Glutamatergic neuron (in vitro differentiated cells): Measurements from ENCODE around the gene C12orf50. TPM values are rescaled to one million over a fixed set of nuclear protein-coding genes. Genes with fewer than 3 reads are reported as not detected.

Experiments used
- DNase-seq: peaks from one replicate; pipeline ENCODE4 v3.0.0; 2022
- H3K27ac Mint-ChIP-seq: one replicate; pipeline ENCODE4 v1.8.0; 2020; ENCODE audit warnings: mild to moderate bottlenecking, mixed read lengths, inconsistent platforms; ENCODE audit not compliant: unreplicated experiment
- H3K27me3 Mint-ChIP-seq: one replicate; pipeline ENCODE4 v1.8.0; 2020; ENCODE audit warnings: mild to moderate bottlenecking, moderate library complexity, mixed read lengths, inconsistent platforms; ENCODE audit not compliant: unreplicated experiment
- H3K36me3 Mint-ChIP-seq: one replicate; pipeline ENCODE4 v1.8.0; 2020; ENCODE audit warnings: mild to moderate bottlenecking, mixed read lengths, inconsistent platforms; ENCODE audit not compliant: unreplicated experiment
- H3K4me1 Mint-ChIP-seq: one replicate; pipeline ENCODE4 v1.8.0; 2020; ENCODE audit warnings: mild to moderate bottlenecking, low read depth, mixed read lengths, inconsistent platforms; ENCODE audit not compliant: unreplicated experiment
- H3K4me3 Mint-ChIP-seq: one replicate; pipeline ENCODE4 v1.8.0; 2020; ENCODE audit warnings: mild to moderate bottlenecking, mixed read lengths, inconsistent platforms; ENCODE audit not compliant: unreplicated experiment
- H3K9me3 Mint-ChIP-seq: one replicate; pipeline ENCODE4 v1.8.0; 2020; ENCODE audit warnings: mild to moderate bottlenecking, moderate library complexity, mixed read lengths, inconsistent platforms; ENCODE audit not compliant: unreplicated experiment
- CTCF ChIP-seq: fragments of 200-600 bp; sonication (generic); IDR thresholded peaks from one replicate; pipeline ENCODE4 v1.5.0; 2021; ENCODE audit not compliant: partially characterized antibody, unreplicated experiment
- total RNA-seq: library from RNA; stranded (reverse); fragmentation: NEBNext Ultra II Directional; extraction: Animal tissue kit (Norgen Biotek cat#: 25700); gene quantifications from one replicate; pipeline ENCODE4 v1.2.1, GENCODE V29; 2021; ENCODE audit not compliant: unreplicated experiment

The C12orf50 gene
- total RNA-seq, 1 donor from 2014 or later: 0.25 TPM

DNA sequence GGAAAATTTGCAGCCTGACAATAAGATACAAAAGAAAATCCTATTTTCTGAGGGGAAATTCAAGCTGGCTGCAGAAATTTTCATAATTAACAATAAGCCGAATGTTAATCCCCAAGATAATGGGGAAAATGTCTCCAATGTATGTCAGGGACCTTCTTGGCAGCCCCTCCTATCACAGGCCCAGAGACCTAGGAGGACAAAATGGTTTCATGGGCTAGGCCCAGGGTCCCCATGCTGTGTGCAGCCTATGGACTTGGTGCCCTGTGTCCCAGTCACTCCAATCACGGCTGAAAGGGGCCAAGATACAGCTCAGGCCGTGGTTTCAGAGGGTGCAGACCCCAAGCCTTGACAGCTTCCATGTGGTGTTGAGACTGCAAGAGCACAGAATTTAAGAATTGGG lies 11.2 kb downstream of the C12orf50 start:
- no peaks in the 10 kb centered on the region for H3K4me1 Mint-ChIP-seq
- H3K9me3 Mint-ChIP-seq: peaks cover 8% of the 10 kb centered on the region
- H3K27ac Mint-ChIP-seq: no peak overlapping the region
- peaks cover 7% of the 10 kb centered on the region for H3K36me3 Mint-ChIP-seq
- no peak for DNase-seq
- no peaks in the 10 kb centered on the region for H3K27me3 Mint-ChIP-seq
- H3K4me3 Mint-ChIP-seq: no peak overlapping the region
- no peak for TF ChIP-seq CTCF

GRCh38 chr12:88015825-88016224 lies 13.4 kb downstream of the C12orf50 start:
- Mint-ChIP-seq H3K36me3 (peaks cover 7% of the 10 kb centered on the region), H3K4me3 (no peak overlapping the region), H3K27me3 (no peaks in the 10 kb centered on the region), H3K4me1 (no peaks in the 10 kb centered on the region), H3K27ac (no peak overlapping the region), H3K9me3 (peaks cover 8% of the 10 kb centered on the region)
- no peak for TF ChIP-seq CTCF
- no peak for DNase-seq

- H3K9me3 Mint-ChIP-seq: no peaks in the 10 kb centered on the region
- no peaks in the 10 kb centered on the region for H3K36me3 Mint-ChIP-seq
- no peaks in the 10 kb centered on the region for H3K27me3 Mint-ChIP-seq
- H3K4me3 Mint-ChIP-seq: no peak overlapping the region
- DNase-seq: no peak
- no peak overlapping the region for H3K27ac Mint-ChIP-seq
- H3K4me1 Mint-ChIP-seq: no peaks in the 10 kb centered on the region
- TF ChIP-seq CTCF: no peak
Observed at GRCh38 chr12:88011755-88012154, 17.4 kb downstream of the C12orf50 start.

GRCh38 chr12:88006351-88006750 lies 22.9 kb downstream of the C12orf50 start:
- no peak for TF ChIP-seq CTCF
- DNase-seq: no peak
- H3K27ac Mint-ChIP-seq: no peak overlapping the region
- no peak overlapping the region for H3K4me3 Mint-ChIP-seq
- peaks cover 2% of the 10 kb centered on the region for H3K27me3 Mint-ChIP-seq
- no peaks in the 10 kb centered on the region for H3K9me3 Mint-ChIP-seq
- no peaks in the 10 kb centered on the region for H3K4me1 Mint-ChIP-seq
- no peaks in the 10 kb centered on the region for H3K36me3 Mint-ChIP-seq

- Mint-ChIP-seq H3K4me1 (no peaks in the 10 kb centered on the region), H3K9me3 (no peaks in the 10 kb centered on the region), H3K27me3 (peaks cover 2% of the 10 kb centered on the region), H3K36me3 (no peaks in the 10 kb centered on the region), H3K4me3 (no peak overlapping the region), H3K27ac (no peak overlapping the region)
- TF ChIP-seq CTCF: no peak
- no peak for DNase-seq
Observed at GRCh38 chr12:88001327-88001726, 27.9 kb downstream of the C12orf50 start.
